Lower leg skin (tissue), 3 donors: Measurements from ENCODE around the gene SRRM3.

ENCODE experiments used
- CTCF ChIP-seq, 3 donors: fragments of 450-650 bp; IDR thresholded peaks; one replicate each; pipeline ENCODE4 v1.5.1; 2016; ENCODE audit warnings: antibody characterized with exemption in 3 of 3, mild to moderate bottlenecking in 3 of 3, moderate library complexity in 2 of 3
- POLR2A ChIP-seq, 2 donors: fragments of 450-650 bp; IDR thresholded peaks; one replicate each; pipeline ENCODE4 v1.6.1; 2016 to 2017; ENCODE audit warnings: antibody characterized with exemption in 2 of 2, mild to moderate bottlenecking in 1 of 2, moderate library complexity in 1 of 2

- TF ChIP-seq CTCF (IDR thresholded peaks at IDR 0.05) (no peak), POLR2A (IDR thresholded peaks at IDR 0.05) (no peak)
Measured at GRCh38 chr7:76155938-76156337, 45.8 kb upstream of the SRRM3 start.
